Measurements from ENCODE around the gene LRRC45. TPM values are rescaled to one million over a fixed set of nuclear protein-coding genes. Genes with fewer than 3 reads are reported as not detected.

LRRC45 gene
- total RNA-seq, 4 donors from 2014 or later, result 13.1 to 25.8 (median 15.3) TPM

GRCh38 chr17:82016061-82016874 lies 6.8 kb upstream of the LRRC45 start:
- 84 to 88% methylated on average over 11 to 19 of the region's 28 CpGs for WGBS, 2 donors
- TF ChIP-seq POLR2A (IDR thresholded peaks at IDR 0.05) (no peak), CTCF (IDR thresholded peaks at IDR 0.05) (no peak), EP300 (IDR thresholded peaks at IDR 0.05) (no peak)

GRCh38 chr17:82016875-82017459 lies 6.1 kb upstream of the LRRC45 start:
- H3K27ac ChIP-seq, result no peak overlapping the region
- 76 to 83% methylated on average over 13 to 22 of the region's 24 CpGs for WGBS, 2 donors
- DNase-seq (ENCODE audit: low spot score in 2 of 2), result no peak

More at GRCh38 chr17:82016061-82016874, 6.8 kb upstream of the LRRC45 start:
- Histone ChIP-seq H3K4me3 (no peak overlapping the region), H3K27me3 (no peaks in the 10 kb centered on the region), H3K27ac (no peak overlapping the region), H3K36me3 (peaks cover 0 to 64% (median 0%) of the 10 kb centered on the region in 3 donors), H3K9me3 (no peaks in the 10 kb centered on the region), H3K4me1 (peaks cover 0 to 23% (median 3%) of the 10 kb centered on the region in 4 donors)
- DNase-seq (ENCODE audit: low spot score in 2 of 2), result no peak

DNA sequence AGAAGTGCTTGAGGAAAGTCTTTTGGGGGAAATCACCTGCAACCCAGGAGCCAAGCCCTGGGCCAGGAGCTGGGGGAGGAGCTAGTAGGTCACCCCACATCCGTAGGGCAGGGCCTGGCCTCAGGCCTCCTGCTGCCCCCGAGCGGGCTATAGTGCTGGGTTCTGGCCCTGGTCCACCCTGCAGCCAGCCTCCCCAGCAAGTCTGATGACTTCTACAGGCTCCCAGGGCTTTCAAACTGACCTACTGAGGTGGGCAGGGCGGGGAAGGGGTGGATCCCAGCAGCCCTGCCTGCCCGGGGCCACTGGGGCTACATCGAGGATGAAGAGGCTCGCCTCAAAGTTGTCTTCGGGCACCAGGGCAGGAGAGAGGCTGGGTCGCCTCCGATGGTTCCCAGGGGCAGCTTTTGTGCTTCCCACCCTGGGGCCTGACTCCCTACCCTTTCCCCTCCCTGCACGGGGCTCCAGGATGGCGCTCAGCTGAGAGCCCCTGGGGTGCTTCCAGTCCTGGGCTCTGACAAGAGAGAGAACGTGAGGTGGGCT lies 5.4 kb upstream of the LRRC45 start:
- H3K27ac ChIP-seq, result no peak overlapping the region
- H3K27me3 ChIP-seq, result no peaks in the 10 kb centered on the region
- H3K4me3 ChIP-seq, result no peak overlapping the region
- H3K4me1 ChIP-seq, result peaks cover 0 to 34% (median 14%) of the 10 kb centered on the region in 4 donors
- H3K36me3 ChIP-seq, result peaks cover 0 to 49% (median 0%) of the 10 kb centered on the region in 3 donors
- no peak for TF ChIP-seq CTCF (IDR thresholded peaks at IDR 0.05)
- no peak for TF ChIP-seq EP300 (IDR thresholded peaks at IDR 0.05)
- TF ChIP-seq POLR2A (IDR thresholded peaks at IDR 0.05), result no peak
- WGBS, 2 donors, result 71 to 80% methylated on average over 13 of the region's 13 CpGs
- H3K9me3 ChIP-seq, result no peaks in the 10 kb centered on the region
- no peak for DNase-seq (ENCODE audit: low spot score in 2 of 2)

More at GRCh38 chr17:82016875-82017459, 6.1 kb upstream of the LRRC45 start:
- Histone ChIP-seq H3K9me3 (no peaks in the 10 kb centered on the region), H3K4me1 (peaks cover 0 to 30% (median 10%) of the 10 kb centered on the region in 4 donors), H3K27me3 (no peaks in the 10 kb centered on the region), H3K4me3 (no peak overlapping the region), H3K36me3 (peaks cover 0 to 57% (median 0%) of the 10 kb centered on the region in 3 donors)
- TF ChIP-seq CTCF (IDR thresholded peaks at IDR 0.05), result no peak
- no peak for TF ChIP-seq EP300 (IDR thresholded peaks at IDR 0.05)
- no peak for TF ChIP-seq POLR2A (IDR thresholded peaks at IDR 0.05)

GRCh38 chr17:82018152-82018988 lies 4.7 kb upstream of the LRRC45 start:
- no peak overlapping the region for H3K4me3 ChIP-seq
- 69 to 81% methylated on average over 15 to 19 of the region's 19 CpGs for WGBS, 2 donors
- no peaks in the 10 kb centered on the region for H3K27me3 ChIP-seq
- H3K4me1 ChIP-seq, result peaks cover 0 to 34% (median 14%) of the 10 kb centered on the region in 4 donors
- H3K36me3 ChIP-seq, result peaks cover 0 to 45% (median 0%) of the 10 kb centered on the region in 3 donors
- no peak overlapping the region for H3K27ac ChIP-seq
- DNase-seq (ENCODE audit: low spot score in 2 of 2), result no peak
- no peak for TF ChIP-seq POLR2A (IDR thresholded peaks at IDR 0.05)
- TF ChIP-seq CTCF (IDR thresholded peaks at IDR 0.05), result no peak
- TF ChIP-seq EP300 (IDR thresholded peaks at IDR 0.05), result no peak
- no peaks in the 10 kb centered on the region for H3K9me3 ChIP-seq
